ENCODE results near the gene TNFRSF13B. TPM values are rescaled to one million over a fixed set of nuclear protein-coding genes. Genes with fewer than 3 reads are reported as not detected.
"Not testable (repeated sequence)": the region's sequence is repeated elsewhere in the genome, so short reads cannot be mapped to it uniquely, and the experiment has no call there.

Gene TNFRSF13B
- total RNA-seq, 1 experiment from 2014 or later: 0.21 TPM

DNA sequence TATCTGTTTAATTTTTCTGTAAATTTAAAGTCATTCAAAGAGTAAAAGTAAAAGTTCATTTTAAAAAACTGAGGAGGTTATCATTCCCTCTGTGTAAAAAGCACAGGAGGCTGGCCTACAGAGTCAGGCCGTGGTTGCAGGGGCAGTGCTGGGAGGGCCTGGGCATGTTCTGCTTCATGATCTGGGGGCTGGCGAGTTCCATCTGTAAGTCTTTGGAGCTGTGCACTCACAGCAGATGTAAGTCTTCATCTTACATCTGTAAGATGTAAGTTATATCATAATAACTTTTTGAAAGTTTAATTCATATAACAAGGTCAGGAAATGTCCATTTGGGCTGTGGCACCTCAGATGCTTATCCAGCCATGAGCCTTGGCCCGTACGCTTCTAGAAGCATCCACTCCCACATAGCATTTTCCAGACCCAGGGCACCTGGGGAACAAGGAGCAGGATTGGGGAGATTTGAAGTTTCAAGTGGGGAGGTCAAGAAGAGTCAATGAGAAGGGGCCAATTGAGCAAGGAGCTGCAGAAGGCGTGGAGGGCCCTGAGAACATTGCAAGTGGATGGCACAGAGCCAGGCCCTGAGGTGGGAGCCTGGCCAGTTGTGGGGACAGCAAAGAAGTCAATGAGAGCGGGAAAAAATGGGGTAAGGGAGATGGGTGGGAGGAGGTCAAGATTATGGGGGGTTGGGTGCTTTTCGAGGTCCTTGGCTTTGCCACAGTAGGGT lies 54.1 kb downstream of the TNFRSF13B start:
- no peaks in the 10 kb centered on the region for H3K36me3 ChIP-seq (replicated peaks; ENCODE audit: control insufficient read depth, insufficient read depth, low read length)
- H3K4me3 ChIP-seq (ENCODE audit: insufficient read depth, low read depth, low read length): no peak overlapping the region
- no peaks in the 10 kb centered on the region for H3K27me3 ChIP-seq (ENCODE audit: control insufficient read depth, insufficient read depth, low read length)
- no peak for DNase-seq

DNA sequence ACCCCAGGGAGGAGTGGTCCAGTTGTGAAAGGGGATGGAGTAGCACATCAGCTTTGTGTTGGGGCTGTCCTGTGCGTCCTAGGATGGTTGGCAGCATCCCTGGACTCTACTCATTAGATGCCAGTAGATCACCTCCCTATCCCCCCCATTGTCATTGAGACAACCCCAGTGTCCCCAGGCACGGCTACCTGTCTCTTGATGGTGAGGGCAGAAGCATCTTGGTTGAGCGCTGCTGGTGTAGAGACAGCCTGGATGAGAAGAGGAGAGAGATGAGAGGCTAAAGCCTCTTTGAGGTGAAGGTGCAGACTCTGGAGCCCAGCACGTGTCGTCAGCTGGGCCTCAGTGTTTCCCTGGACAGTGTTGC lies 55.4 kb downstream of the TNFRSF13B start:
- Histone ChIP-seq H3K4me3 (ENCODE audit: insufficient read depth, low read depth, low read length) (no peak overlapping the region), H3K27me3 (ENCODE audit: control insufficient read depth, insufficient read depth, low read length) (no peaks in the 10 kb centered on the region), H3K36me3 (replicated peaks; ENCODE audit: control insufficient read depth, insufficient read depth, low read length) (no peaks in the 10 kb centered on the region)
- DNase-seq: no peak

DNA sequence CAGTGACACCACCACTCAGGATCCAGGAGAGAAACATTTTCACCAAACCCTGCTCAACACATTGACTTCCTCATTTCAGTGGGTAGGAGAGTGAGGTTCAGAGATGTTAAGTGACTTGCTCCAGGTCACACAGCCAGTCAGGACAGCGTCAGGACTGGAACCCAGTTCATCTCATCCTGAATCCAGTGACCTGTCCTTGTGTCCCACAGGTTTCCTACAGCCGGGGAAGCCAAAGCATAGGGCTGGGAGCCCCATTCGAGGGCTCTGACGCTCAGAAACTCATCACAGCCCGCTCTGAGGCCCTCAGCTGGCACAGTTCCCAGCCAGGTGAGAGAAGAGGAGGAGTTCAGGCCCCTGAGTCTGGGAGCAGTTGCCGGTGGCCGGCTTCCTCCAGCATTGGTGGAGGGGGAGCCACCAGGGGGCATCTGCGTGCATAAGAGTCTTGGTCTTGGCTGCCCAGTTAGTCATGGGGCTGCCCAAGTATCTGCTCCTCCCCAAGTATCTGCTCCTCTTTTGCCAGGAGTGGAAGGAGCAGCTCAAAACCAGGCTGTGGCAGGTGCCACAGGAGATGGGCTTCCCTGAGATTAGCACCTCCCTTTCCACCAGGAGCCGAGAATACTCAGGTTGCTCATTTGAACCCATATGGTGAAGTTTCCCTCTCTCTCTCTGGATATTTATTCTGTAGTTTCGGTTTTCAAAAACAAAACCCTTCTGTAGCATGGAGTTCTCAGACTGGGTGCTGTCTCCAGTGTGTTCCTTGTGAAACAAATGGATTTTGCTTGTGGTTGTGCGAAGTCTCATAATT lies 56.0 kb downstream of the TNFRSF13B start:
- H3K27me3 ChIP-seq (ENCODE audit: control insufficient read depth, insufficient read depth, low read length): no peaks in the 10 kb centered on the region
- peak; percentile 86 for DNase-seq
- no peak overlapping the region for H3K4me3 ChIP-seq (ENCODE audit: insufficient read depth, low read depth, low read length)
- no peaks in the 10 kb centered on the region for H3K36me3 ChIP-seq (replicated peaks; ENCODE audit: control insufficient read depth, insufficient read depth, low read length)

DNA sequence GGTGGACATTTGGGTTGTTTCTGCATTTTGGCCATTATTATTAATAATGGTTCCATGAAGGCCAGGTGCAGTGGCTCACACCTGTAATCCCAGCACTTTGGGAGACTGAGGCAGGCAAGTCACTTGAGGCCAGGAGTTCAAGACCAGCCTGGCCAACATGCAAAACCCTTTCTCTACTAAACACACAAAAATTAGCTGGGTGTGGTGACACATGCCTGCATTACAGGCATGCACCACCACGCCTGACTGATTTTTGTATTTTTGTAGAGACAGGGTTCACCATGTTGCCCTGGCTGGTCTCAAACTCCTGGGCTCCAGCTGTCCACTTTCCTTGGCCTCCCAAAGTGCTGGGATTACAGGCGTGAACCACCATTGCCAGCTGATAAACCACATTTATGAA lies 58.5 kb downstream of the TNFRSF13B start:
- DNase-seq: no peak
- Histone ChIP-seq H3K27me3 (ENCODE audit: control insufficient read depth, insufficient read depth, low read length) (no peaks in the 10 kb centered on the region), H3K4me3 (ENCODE audit: insufficient read depth, low read depth, low read length) (no peak overlapping the region), H3K36me3 (replicated peaks; ENCODE audit: control insufficient read depth, insufficient read depth, low read length) (no peaks in the 10 kb centered on the region)

DNA sequence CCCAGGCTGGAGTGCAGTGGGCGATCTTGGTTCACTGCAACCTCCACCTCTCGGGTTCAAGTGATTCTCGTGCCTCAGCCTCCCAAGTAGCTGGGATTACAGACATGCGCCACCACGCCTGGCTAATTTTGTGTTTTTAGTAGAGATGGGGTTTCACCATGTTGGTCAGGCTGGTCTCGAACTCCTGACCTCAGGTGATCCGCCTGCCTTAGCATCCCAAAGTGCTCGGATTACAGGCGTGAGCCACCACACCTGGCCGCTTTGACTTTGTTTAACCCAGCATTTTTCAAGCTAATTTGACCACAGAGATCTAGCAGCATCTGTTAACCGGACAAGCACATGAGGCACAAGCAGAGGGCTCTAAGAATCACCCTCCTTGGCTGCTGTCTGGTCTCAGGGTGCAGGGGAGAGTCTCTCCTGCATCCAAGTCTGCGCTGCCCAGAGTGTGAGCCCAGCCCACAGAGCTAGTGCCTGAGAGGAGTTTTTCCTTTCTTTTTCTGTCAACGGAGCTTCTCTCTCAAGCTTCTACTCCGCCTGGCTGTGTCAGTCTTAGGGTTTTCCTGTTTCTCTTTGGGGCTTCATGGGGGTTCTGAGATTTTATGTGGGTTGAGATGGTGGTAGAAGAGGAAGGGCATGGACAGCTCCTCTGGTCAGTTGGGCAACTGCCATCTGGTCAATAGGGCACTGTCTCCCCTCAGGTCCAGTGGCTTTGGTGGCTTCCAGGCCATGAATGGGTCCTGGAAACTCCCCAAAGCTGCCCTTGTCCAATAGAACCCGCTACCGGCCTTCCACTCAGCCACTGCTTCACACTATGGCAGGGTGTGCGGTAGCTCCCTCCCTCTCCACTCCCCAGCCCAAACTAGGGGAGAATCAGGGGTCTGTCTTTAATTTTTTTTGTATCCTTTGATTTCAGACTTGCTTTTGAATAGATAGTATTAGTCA lies 59.6 kb downstream of the TNFRSF13B start:
- Histone ChIP-seq H3K4me3 (ENCODE audit: insufficient read depth, low read depth, low read length) (no peak overlapping the region), H3K27me3 (ENCODE audit: control insufficient read depth, insufficient read depth, low read length) (no peaks in the 10 kb centered on the region), H3K36me3 (replicated peaks; ENCODE audit: control insufficient read depth, insufficient read depth, low read length) (no peaks in the 10 kb centered on the region)
- no peak for DNase-seq

DNA sequence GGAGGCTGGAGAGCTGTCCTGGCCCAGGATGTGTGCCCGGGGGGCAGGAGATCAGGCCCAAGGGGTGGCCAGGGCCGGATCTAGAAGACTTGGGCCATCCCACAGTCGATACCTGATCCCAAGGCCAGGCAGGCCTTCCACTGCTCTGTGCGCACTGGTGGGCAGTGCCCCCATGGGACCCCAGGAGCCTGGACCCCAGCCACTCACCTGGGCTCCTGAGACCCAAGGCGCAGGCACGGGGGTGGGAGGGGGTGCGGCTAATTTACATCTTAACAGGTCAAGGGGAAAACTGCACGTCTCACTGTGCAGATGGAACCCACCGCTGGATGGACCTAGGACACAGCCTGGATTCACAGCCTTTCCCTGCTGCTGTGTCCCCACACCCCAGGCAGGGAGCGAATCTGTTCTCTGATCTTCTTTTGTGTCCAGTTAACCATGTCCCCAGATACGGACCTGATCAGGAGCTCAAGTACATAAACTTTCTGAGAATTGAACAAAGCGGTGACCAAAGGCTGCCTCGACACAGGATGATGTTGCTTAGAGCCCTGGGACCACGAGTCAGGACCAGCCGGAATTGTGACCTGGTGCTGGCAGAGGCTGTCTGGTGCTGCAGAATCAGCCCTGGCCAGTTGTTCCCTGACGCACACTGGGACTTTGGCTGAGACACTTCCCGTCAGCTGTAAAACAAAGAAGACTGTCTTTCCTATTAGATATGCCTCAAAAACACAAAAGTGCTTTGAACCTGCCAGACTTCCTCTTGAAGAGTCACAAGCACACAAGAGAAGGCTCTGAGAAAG lies 60.6 kb downstream of the TNFRSF13B start:
- Histone ChIP-seq H3K27me3 (ENCODE audit: control insufficient read depth, insufficient read depth, low read length) (no peaks in the 10 kb centered on the region), H3K36me3 (replicated peaks; ENCODE audit: control insufficient read depth, insufficient read depth, low read length) (no peaks in the 10 kb centered on the region), H3K4me3 (ENCODE audit: insufficient read depth, low read depth, low read length) (no peak overlapping the region)
- no peak for DNase-seq

DNA sequence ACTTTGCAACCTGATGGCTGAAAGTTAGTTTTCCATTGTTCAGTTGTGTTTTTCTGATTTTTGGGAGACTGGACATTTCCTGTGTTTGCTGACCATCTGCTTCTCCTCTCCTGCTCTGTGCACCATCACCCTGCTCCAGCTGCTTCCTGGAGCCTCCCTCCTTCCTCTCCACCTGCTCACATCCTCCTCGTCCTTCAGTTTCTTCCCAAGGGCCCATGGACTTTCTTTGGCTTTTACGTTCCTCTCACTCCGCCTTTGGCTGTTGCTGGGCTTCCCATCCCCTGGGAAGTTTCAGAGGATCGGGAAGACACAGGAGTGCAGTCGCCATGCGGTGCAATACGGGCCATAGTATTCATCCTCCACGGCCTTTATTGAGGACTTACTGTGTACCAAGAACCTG lies 61.6 kb downstream of the TNFRSF13B start:
- no peaks in the 10 kb centered on the region for H3K27me3 ChIP-seq (ENCODE audit: control insufficient read depth, insufficient read depth, low read length)
- no peak for DNase-seq
- H3K36me3 ChIP-seq (replicated peaks; ENCODE audit: control insufficient read depth, insufficient read depth, low read length): no peaks in the 10 kb centered on the region
- no peak overlapping the region for H3K4me3 ChIP-seq (ENCODE audit: insufficient read depth, low read depth, low read length)

DNA sequence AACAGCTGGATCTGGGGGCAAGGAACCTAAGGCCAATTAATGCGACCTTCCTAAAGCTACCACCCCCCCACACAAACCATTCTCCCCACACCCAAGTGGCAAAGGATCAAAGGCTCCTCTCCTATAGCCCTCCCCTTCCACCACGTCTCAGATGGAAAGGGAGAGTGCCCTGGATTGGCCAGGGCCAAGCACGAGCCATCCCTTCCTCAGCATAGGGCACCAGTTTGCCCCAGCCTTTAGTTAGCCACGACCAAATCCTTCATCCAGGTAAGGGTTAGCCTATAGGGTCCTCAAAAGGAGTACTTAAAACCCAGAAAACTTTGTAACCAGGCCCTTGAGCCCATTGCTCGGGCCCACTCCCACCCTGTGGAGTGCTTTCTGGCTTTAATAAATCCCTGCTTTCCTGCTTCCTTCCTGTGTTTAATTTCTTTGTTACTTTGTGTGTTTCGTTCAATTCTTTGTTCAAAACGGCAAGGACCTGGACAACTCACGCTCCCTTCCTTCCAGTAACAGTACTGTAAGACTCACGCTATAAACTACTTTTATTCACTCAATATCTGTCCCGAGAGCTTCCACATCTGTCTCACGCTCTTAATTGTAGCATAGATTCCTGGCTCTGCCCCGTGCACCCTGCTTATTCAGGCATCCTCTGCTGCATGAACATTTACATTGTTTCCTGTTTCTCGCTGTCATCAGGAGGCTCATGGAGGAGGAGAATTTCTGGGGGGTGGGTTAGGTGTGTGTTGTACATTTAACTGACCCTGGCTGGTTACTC lies 62.3 kb downstream of the TNFRSF13B start:
- H3K36me3 ChIP-seq (replicated peaks; ENCODE audit: control insufficient read depth, insufficient read depth, low read length): no peaks in the 10 kb centered on the region
- no peaks in the 10 kb centered on the region for H3K27me3 ChIP-seq (ENCODE audit: control insufficient read depth, insufficient read depth, low read length)
- no peak for DNase-seq
- H3K4me3 ChIP-seq (ENCODE audit: insufficient read depth, low read depth, low read length): no peak overlapping the region

DNA sequence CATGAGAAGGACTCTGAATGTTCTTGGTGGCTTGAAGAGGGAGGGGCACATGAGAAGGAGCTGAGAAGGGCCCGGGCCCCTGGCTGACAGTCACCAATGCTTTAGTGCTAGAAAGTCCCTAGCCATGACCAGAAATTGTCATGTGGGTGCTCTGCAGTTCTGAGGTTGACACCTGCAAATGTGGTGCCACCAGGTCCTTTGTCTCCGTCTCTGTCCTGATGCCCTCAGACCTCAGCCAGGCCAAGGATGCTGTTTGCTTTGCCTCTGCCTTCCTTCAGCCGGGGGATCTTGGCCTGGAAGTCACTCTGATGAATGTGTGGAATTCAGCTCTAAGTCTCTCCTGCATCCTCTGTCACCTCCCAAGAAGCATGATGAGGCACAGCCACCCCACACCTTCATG lies 63.6 kb downstream of the TNFRSF13B start:
- no peak for DNase-seq
- H3K27me3 ChIP-seq (ENCODE audit: control insufficient read depth, insufficient read depth, low read length): no peaks in the 10 kb centered on the region
- no peaks in the 10 kb centered on the region for H3K36me3 ChIP-seq (replicated peaks; ENCODE audit: control insufficient read depth, insufficient read depth, low read length)
- no peak overlapping the region for H3K4me3 ChIP-seq (ENCODE audit: insufficient read depth, low read depth, low read length)

DNA sequence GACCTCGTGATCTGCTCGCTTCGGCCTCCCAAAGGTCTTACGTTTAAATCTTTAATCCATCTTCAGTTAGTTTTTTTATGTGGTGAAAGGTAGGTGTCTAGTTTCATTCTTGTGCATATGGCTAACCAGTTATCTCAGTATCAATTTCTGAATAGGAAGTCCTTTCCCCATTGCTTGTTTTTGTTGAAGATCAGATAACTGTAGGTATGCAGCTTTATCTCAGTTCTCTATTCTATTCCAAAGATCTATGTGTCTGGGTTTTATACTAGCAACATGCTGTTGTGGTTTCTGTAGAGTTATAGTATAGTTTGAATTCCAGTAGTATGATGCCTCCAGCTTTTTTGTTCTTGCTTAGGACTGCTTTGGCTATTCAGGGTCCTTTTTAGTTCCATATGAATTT lies 65.2 kb downstream of the TNFRSF13B start:
- H3K4me3 ChIP-seq (ENCODE audit: insufficient read depth, low read depth, low read length): no peak overlapping the region
- no peaks in the 10 kb centered on the region for H3K27me3 ChIP-seq (ENCODE audit: control insufficient read depth, insufficient read depth, low read length)
- DNase-seq: no peak
- no peaks in the 10 kb centered on the region for H3K36me3 ChIP-seq (replicated peaks; ENCODE audit: control insufficient read depth, insufficient read depth, low read length)

DNA sequence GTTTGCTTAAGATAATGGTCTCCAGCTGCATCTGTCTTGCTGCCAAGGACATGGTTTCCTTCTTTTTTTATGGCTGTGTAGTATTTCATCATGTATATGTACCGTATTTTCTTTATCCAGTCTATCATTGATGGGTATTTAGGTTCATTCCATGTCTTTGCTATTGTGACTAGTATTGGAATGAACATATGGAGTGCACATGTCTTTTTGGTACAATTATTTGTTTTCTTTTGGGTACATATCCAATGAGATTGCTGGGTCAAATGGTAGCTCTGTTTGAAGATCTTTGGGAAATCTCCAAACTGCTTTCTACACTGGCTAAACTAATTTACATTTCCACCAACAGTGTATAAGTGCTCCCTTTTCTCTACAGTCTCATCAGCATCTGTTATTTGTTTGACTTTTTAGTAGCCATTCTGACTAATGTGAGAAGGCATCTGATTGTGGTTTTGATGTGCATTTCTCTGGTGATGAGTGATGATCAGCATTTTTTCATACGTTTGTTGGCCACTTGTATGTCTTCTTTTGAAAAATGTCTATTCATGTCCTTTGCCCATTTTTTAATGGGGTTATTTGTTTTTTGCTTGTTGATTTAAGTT lies 66.2 kb downstream of the TNFRSF13B start:
- no peaks in the 10 kb centered on the region for H3K36me3 ChIP-seq (replicated peaks; ENCODE audit: control insufficient read depth, insufficient read depth, low read length)
- H3K4me3 ChIP-seq (ENCODE audit: insufficient read depth, low read depth, low read length): no peak overlapping the region
- no peaks in the 10 kb centered on the region for H3K27me3 ChIP-seq (ENCODE audit: control insufficient read depth, insufficient read depth, low read length)
- DNase-seq: no peak

DNA sequence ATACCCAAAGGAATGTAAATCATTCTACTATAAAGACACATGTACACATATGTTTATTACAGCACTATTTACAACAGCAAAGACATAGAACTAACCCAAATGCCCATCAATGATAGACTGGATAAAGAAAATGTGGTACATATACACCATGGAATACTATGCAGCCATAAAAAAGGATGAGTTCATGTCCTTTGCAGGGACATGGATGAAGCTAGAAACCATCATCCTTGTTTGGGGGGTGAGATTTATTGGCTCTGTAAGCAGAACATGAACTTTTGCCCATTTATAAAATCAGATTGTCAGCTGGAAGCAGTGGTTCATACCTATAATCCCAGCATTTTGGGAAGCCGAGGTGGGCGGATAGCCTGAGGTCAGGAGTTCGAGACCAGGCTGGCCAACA lies 68.8 kb downstream of the TNFRSF13B start:
- H3K36me3 ChIP-seq (replicated peaks; ENCODE audit: control insufficient read depth, insufficient read depth, low read length); H3K27me3 ChIP-seq (ENCODE audit: control insufficient read depth, insufficient read depth, low read length); H3K4me3 ChIP-seq (ENCODE audit: insufficient read depth, low read depth, low read length); DNase-seq: not testable (repeated sequence)

DNA sequence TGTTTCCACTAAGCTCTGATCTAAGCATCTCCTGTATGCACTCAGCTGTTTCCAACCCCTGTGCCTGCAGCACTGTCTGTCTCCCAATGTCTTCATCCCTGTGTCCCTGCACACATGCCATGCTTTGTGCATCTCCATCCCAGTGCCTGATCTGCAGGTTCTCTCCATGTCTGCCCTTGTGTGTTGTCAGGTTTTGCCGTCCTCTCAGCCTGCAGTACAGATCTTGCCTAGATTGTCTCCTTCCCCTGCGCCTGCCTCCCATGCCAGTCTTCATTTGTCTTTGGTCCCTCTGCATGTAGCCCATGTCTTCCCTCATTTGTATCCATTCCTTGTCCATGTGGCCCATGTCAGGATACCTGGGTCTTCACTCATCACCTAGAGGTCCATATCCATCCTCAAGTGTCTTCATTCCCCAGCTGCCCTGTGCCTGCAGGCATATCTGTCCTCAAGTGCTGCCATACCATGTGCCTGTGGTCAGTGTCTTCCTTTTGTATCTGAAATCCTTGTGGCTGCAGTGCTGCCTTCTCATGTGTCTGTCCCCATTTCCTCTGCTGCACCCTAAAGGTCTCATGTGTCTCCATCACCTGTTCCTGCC lies 71.5 kb downstream of the TNFRSF13B start:
- Histone ChIP-seq H3K27me3 (ENCODE audit: control insufficient read depth, insufficient read depth, low read length) (no peaks in the 10 kb centered on the region), H3K36me3 (replicated peaks; ENCODE audit: control insufficient read depth, insufficient read depth, low read length) (no peaks in the 10 kb centered on the region), H3K4me3 (ENCODE audit: insufficient read depth, low read depth, low read length) (no peak overlapping the region)
- DNase-seq: no peak
